ENCODE measurements around the gene TBX1. TPM values are rescaled to one million over a fixed set of nuclear protein-coding genes. Genes with fewer than 3 reads are reported as not detected.

The TBX1 gene
- total RNA-seq, 5 donors from 2014 or later (not counting 1 experiment from before 2014, with no cell fraction given), result 0.20 TPM; not detected in 4

DNA sequence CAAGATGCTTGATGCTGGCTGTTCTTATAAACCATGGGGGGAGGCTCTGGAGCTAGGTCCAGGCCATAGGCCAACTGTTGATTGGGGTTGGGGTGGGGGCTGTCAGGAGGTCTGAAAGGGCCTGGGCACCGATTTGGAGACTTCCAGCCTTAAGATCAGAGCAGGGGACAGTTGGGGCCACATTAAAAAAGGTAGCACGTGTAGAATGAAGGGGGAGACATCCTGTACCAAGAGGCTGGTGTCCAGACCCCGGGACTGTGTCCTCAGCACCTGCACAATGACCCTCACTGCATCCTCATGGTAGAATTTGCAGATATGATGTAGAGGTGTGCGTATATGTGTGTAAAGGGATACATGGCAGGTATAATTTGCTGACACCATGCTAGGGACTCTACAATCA is 12.4 kb upstream of the TBX1 start:
- no peaks in the 10 kb centered on the region for H3K36me3 Mint-ChIP-seq
- H3K4me3 Mint-ChIP-seq, result no peak overlapping the region
- H3K4me1 ChIP-seq (ENCODE audit: control insufficient read depth in 1 of 2, extremely low read depth in 1 of 2, insufficient read depth in 2 of 2, low read length in 2 of 2), result no peaks in the 10 kb centered on the region
- no peaks in the 10 kb centered on the region for H3K4me1 Mint-ChIP-seq
- no peaks in the 10 kb centered on the region for H3K9me3 ChIP-seq
- ATAC-seq (replicated peaks in 1 of 4) (no peak), DNase-seq (no peak)
- CTCF ChIA-PET, result interaction anchor here in 1 of 2 donors (1.6 kb wide), 1 partner anchor 17 kb away, joined by 4 read pairs; no protein-coding TSS in a partner anchor
- POLR2A ChIA-PET, result no interaction called here
- no peak overlapping the region for H3K4me3 ChIP-seq (ENCODE audit: control insufficient read depth in 1 of 2, extremely low read depth in 1 of 2, low read length in 1 of 2)
- peaks cover 3 to 43% of the 10 kb centered on the region in 2 experiments for H3K27me3 ChIP-seq (replicated peaks in 1 of 2; ENCODE audit: control insufficient read depth in 2 of 2, extremely low read depth in 1 of 2, insufficient read depth in 2 of 2, low read length in 1 of 2)
- H3K27ac ChIP-seq (ENCODE audit: low read length), result no peak overlapping the region
- peaks cover 5 to 9% of the 10 kb centered on the region in 2 donors for H3K27me3 Mint-ChIP-seq
- H3K27ac Mint-ChIP-seq, result no peak overlapping the region
- H3K36me3 ChIP-seq (ENCODE audit: control insufficient read depth in 2 of 2, extremely low read depth in 1 of 2, insufficient read depth in 1 of 2, low read length in 1 of 2), result no peaks in the 10 kb centered on the region
- 50% methylated on average over 1 of the region's 4 CpGs for WGBS (ENCODE audit: insufficient coverage)
- H3K9me3 Mint-ChIP-seq, result no peaks in the 10 kb centered on the region

DNA sequence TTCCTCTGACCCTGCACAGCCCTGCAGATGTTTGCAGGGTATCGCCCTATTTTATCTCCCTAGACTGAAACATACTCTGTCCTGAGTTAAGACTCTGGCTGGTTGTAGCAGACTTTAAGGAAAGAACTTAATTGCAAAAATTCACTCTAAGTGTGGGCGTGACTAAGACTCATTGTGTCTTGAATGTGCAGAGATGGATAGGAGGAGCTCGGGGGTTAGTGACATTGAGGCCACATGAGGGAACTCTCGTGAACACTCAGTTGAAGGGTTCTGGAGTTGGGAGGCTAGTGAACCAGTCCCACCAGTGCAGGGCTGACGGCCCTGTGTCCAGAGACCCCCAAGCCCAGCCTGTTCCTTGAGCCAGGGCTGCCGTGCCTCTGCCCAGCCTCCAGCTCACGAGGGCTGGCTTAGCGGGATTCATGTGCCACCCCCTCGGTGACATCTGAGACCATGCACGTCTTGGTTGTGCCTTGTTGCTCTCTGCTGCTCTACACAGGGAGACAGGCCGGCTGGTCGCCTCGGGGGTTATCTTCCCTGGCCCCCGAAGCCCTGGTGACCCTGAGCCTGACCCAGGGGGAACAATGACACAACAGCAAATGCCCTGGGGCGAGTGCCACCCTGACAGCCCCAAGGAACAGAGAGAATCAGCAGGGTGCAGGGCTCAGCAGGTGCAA is 11.4 kb upstream of the TBX1 start:
- no peak overlapping the region for H3K27ac ChIP-seq (ENCODE audit: low read length)
- Mint-ChIP-seq H3K27me3 (peaks cover 9 to 18% of the 10 kb centered on the region in 2 donors), H3K9me3 (no peaks in the 10 kb centered on the region), H3K27ac (no peak overlapping the region), H3K36me3 (no peaks in the 10 kb centered on the region), H3K4me3 (no peak overlapping the region), H3K4me1 (no peaks in the 10 kb centered on the region)
- DNase-seq (no peak), ATAC-seq (replicated peaks in 1 of 4) (no peak)
- H3K9me3 ChIP-seq, result no peaks in the 10 kb centered on the region
- H3K4me3 ChIP-seq (ENCODE audit: control insufficient read depth in 1 of 2, extremely low read depth in 1 of 2, low read length in 1 of 2), result no peak overlapping the region
- peaks cover 5 to 53% of the 10 kb centered on the region in 2 experiments for H3K27me3 ChIP-seq (replicated peaks in 1 of 2; ENCODE audit: control insufficient read depth in 2 of 2, extremely low read depth in 1 of 2, insufficient read depth in 2 of 2, low read length in 1 of 2)
- ChIA-PET CTCF (interaction anchor here in 1 of 2 donors (1.6 kb wide), 1 partner anchor 18 kb away, joined by 4 read pairs; no protein-coding TSS in a partner anchor), POLR2A (no interaction called here)
- 73% methylated on average over 14 of the region's 15 CpGs for WGBS (ENCODE audit: insufficient coverage)
- no peaks in the 10 kb centered on the region for H3K36me3 ChIP-seq (ENCODE audit: control insufficient read depth in 2 of 2, extremely low read depth in 1 of 2, insufficient read depth in 1 of 2, low read length in 1 of 2)
- no peaks in the 10 kb centered on the region for H3K4me1 ChIP-seq (ENCODE audit: control insufficient read depth in 1 of 2, extremely low read depth in 1 of 2, insufficient read depth in 2 of 2, low read length in 2 of 2)

DNA sequence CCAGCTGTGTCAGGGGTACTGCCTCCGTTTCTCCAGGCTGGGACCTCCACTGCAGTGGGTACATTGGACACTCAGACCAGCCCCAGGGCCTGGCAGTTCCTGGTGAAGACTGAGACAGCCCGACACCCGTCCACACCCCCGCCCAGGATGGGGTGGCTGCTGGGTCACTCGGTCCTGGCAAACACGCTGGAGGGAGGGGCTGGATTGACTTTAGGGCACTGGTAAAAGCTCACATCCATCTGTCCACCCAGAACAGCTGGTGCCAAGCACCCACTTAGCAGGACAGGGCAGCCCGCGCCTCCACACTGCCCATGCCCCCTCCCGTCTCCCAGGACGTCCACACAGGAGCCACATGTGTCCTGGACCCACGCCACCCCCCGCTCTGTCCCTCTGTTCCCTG is 10.7 kb upstream of the TBX1 start:
- no peak overlapping the region for H3K4me3 Mint-ChIP-seq
- no peak for DNase-seq
- no peak overlapping the region for H3K4me3 ChIP-seq (ENCODE audit: control insufficient read depth in 1 of 2, extremely low read depth in 1 of 2, low read length in 1 of 2)
- H3K4me1 Mint-ChIP-seq, result peaks cover 0 to 1% (median 0%) of the 10 kb centered on the region in 3 donors
- no peak for ATAC-seq (replicated peaks in 1 of 4)
- no peaks in the 10 kb centered on the region for H3K36me3 ChIP-seq (ENCODE audit: control insufficient read depth in 2 of 2, extremely low read depth in 1 of 2, insufficient read depth in 1 of 2, low read length in 1 of 2)
- no peak overlapping the region for H3K27ac Mint-ChIP-seq
- peaks cover 0 to 1% of the 10 kb centered on the region in 2 experiments for H3K4me1 ChIP-seq (ENCODE audit: control insufficient read depth in 1 of 2, extremely low read depth in 1 of 2, insufficient read depth in 2 of 2, low read length in 2 of 2)
- no peaks in the 10 kb centered on the region for H3K9me3 ChIP-seq
- H3K27ac ChIP-seq (ENCODE audit: low read length), result no peak overlapping the region
- H3K36me3 Mint-ChIP-seq, result no peaks in the 10 kb centered on the region
- H3K9me3 Mint-ChIP-seq, result no peaks in the 10 kb centered on the region
- ChIA-PET POLR2A (no interaction called here), CTCF (interaction anchor here in 1 of 2 donors (1.6 kb wide), 1 partner anchor 19 kb away, joined by 4 read pairs; no protein-coding TSS in a partner anchor)
- peaks cover 13 to 26% of the 10 kb centered on the region in 2 donors for H3K27me3 Mint-ChIP-seq
- WGBS (ENCODE audit: insufficient coverage), result 70% methylated on average over 7 of the region's 12 CpGs
- H3K27me3 ChIP-seq (replicated peaks in 1 of 2; ENCODE audit: control insufficient read depth in 2 of 2, extremely low read depth in 1 of 2, insufficient read depth in 2 of 2, low read length in 1 of 2), result peaks cover 5 to 60% of the 10 kb centered on the region in 2 experiments

DNA sequence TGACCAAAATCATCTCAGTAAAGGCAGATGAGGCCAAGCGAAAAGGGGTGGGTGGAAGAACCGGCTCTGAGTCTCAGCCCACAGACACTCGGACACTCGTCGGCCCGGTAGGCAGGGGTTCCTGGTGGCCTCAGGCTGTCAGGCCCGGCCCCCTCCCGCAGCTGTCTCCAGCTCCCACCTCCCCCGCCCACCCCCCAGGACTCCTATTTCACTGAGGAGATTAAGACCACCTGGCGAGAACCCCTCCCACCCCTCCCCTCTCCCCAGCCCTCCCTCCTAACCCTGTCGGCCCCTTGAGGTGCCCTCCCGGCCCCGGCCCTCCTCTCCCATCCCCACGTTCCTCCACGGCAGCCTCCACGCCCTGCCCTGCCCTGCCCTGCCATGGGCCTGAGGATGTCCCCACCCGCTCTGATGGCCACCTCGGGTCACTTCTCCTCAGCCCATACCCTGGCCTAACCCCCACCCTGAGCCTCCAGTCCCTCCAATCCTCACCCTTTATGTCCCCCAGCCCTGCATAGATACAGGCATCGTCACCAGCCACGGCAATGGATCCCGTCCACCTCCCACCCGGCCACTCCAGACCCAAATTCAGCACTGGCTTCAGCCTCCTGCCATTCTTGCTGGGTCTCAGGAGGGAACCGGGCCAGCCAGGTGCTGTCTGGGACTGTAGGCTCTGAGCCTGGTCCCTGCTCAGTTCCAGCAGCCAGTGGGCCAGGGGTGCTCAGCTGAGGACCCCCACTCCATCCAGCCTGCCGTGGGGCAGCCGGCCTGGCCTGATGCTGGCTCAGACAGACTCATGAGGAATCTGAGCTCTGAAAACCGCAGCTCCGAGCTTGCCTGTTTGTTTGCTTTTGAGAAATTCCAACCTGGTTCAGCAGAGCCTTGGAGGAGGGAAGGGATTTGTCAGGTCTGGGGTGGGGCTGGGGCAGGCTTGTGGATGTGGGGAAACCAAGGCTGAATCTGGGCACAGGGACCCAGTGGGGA is 9.8 kb upstream of the TBX1 start:
- H3K36me3 ChIP-seq (ENCODE audit: control insufficient read depth in 2 of 2, extremely low read depth in 1 of 2, insufficient read depth in 1 of 2, low read length in 1 of 2), result no peaks in the 10 kb centered on the region
- H3K27me3 ChIP-seq (replicated peaks in 1 of 2; ENCODE audit: control insufficient read depth in 2 of 2, extremely low read depth in 1 of 2, insufficient read depth in 2 of 2, low read length in 1 of 2), result peaks cover 5 to 68% of the 10 kb centered on the region in 2 experiments
- ATAC-seq (replicated peaks in 1 of 4) (no peak), DNase-seq (no peak)
- peaks cover 0 to 9% of the 10 kb centered on the region in 2 experiments for H3K4me1 ChIP-seq (ENCODE audit: control insufficient read depth in 1 of 2, extremely low read depth in 1 of 2, insufficient read depth in 2 of 2, low read length in 2 of 2)
- no peak overlapping the region for H3K4me3 ChIP-seq (ENCODE audit: control insufficient read depth in 1 of 2, extremely low read depth in 1 of 2, low read length in 1 of 2)
- Mint-ChIP-seq H3K9me3 (no peaks in the 10 kb centered on the region), H3K4me1 (peaks cover 3 to 6% (median 3%) of the 10 kb centered on the region in 3 donors), H3K27me3 (peaks cover 16 to 31% of the 10 kb centered on the region in 2 donors), H3K36me3 (no peaks in the 10 kb centered on the region), H3K27ac (no peak overlapping the region), H3K4me3 (no peak overlapping the region)
- H3K27ac ChIP-seq (ENCODE audit: low read length), result no peak overlapping the region
- POLR2A ChIA-PET, result no interaction called here
- CTCF ChIA-PET, result no interaction called here
- WGBS (ENCODE audit: insufficient coverage), result 85% methylated on average over 17 of the region's 27 CpGs
- no peaks in the 10 kb centered on the region for H3K9me3 ChIP-seq

DNA sequence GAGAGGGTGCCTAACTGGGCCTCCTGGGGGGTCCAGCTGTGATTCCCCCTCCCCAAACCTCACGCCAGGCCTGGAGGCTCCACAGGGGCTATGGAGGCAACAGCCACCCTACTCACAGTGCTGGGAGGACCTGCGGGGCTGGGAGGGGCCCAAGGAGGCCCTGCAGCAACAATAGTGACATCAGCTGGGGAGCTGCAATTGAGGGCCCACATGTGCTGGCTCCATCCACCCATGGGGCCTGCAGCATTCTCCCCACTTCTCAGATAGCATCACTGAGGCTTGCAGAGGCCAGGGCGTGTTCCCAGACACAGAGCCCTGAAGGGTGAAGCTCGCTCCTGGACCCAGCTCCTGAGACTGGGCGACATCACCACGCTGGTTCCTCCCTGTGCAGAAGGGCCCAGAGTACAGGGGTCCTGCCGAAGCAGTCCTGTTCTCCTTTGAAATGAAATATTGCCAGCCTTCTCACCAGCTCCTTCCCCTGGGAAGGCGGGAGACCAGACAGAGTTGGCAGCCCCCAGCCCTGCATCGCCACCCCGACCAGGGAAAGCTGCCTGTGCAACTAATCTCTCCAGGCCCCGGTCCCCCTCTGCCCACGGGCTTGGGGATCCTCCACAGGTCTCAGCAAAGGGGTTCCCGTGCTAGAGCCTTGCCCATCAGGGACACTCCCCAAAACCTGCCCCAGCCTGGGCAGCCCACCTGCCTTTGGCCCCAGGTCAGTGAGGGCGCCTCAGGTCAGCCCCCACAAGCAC is 8.9 kb upstream of the TBX1 start:
- Histone ChIP-seq H3K27me3 (replicated peaks in 1 of 2; ENCODE audit: control insufficient read depth in 2 of 2, extremely low read depth in 1 of 2, insufficient read depth in 2 of 2, low read length in 1 of 2) (peaks cover 5 to 74% of the 10 kb centered on the region in 2 experiments), H3K27ac (ENCODE audit: low read length) (no peak overlapping the region), H3K4me1 (ENCODE audit: control insufficient read depth in 1 of 2, extremely low read depth in 1 of 2, insufficient read depth in 2 of 2, low read length in 2 of 2) (peaks cover 3 to 18% of the 10 kb centered on the region in 2 experiments), H3K9me3 (no peaks in the 10 kb centered on the region), H3K36me3 (ENCODE audit: control insufficient read depth in 2 of 2, extremely low read depth in 1 of 2, insufficient read depth in 1 of 2, low read length in 1 of 2) (no peaks in the 10 kb centered on the region), H3K4me3 (ENCODE audit: control insufficient read depth in 1 of 2, extremely low read depth in 1 of 2, low read length in 1 of 2) (no peak overlapping the region)
- ATAC-seq (replicated peaks in 1 of 4), result no peak
- Mint-ChIP-seq H3K4me1 (peaks cover 10 to 14% (median 12%) of the 10 kb centered on the region in 3 donors), H3K9me3 (no peaks in the 10 kb centered on the region), H3K27me3 (peaks cover 18 to 38% of the 10 kb centered on the region in 2 donors), H3K27ac (no peak overlapping the region), H3K36me3 (no peaks in the 10 kb centered on the region), H3K4me3 (no peak overlapping the region)
- CTCF ChIA-PET, result no interaction called here
- DNase-seq, result no peak
- WGBS (ENCODE audit: insufficient coverage), result 80% methylated on average over 11 of the region's 14 CpGs
- POLR2A ChIA-PET, result interaction anchor here in 1 of 2 donors (0.6 kb wide), 1 partner anchor 97 kb away, joined by 3 read pairs; no protein-coding TSS in a partner anchor
